Keratinocyte (primary cell): ENCODE measurements around the gene EMX2. TPM values are rescaled to one million over a fixed set of nuclear protein-coding genes. Genes with fewer than 3 reads are reported as not detected.

Experiments used
- DNase-seq: peaks from one replicate; pipeline ENCODE4 v3.0.0-alpha.2; 2011; ENCODE audit warnings: low read depth, missing footprints, low spot score
- FAIRE-seq: peaks from 2 replicates; lab custom pipeline; 2011; peaks lifted over from hg19 to GRCh38; lab: Jason Lieb, UNC
- H2AFZ ChIP-seq: 2 replicates; pipeline ENCODE4 v1.6.0; 2012; ENCODE audit warnings: low read length, control low read depth, inconsistent platforms; ENCODE audit not compliant: control insufficient read depth
- H3K27ac ChIP-seq: 2 replicates; pipeline ENCODE4 v1.5.1; 2011; ENCODE audit warnings: low read length; ENCODE audit not compliant: control insufficient read depth, insufficient read depth
- H3K27me3 ChIP-seq: 3 replicates; pipeline ENCODE4 v1.6.0; 2011; ENCODE audit warnings: low read length; ENCODE audit not compliant: control insufficient read depth, insufficient read depth; ENCODE audit errors: extremely low read depth
- H3K36me3 ChIP-seq, 2 experiments: 2 replicates in 1 of 2; 3 replicates in 1 of 2; pipeline ENCODE4 v1.5.1; 2011; ENCODE audit warnings: low read length in 2 of 2, mild to moderate bottlenecking in 1 of 2; ENCODE audit not compliant: control insufficient read depth in 2 of 2, insufficient read depth in 2 of 2; ENCODE audit errors: extremely low read depth in 1 of 2
- H3K4me1 ChIP-seq: 3 replicates; pipeline ENCODE4 v1.5.1; 2011; ENCODE audit warnings: low read length; ENCODE audit not compliant: control insufficient read depth, insufficient read depth; ENCODE audit errors: extremely low read depth
- H3K4me2 ChIP-seq: 3 replicates; pipeline ENCODE4 v1.6.0; 2011; ENCODE audit warnings: low read depth, low read length; ENCODE audit not compliant: control insufficient read depth, insufficient read depth; ENCODE audit errors: extremely low read depth
- H3K4me3 ChIP-seq, 3 experiments: fragments of 200-600 bp in 1 of 3; sonication (generic) in 1 of 3; 2 replicates in 2 of 3; 3 replicates in 1 of 3; pipeline ENCODE4 v1.5.1; 2011 to 2016; ENCODE audit warnings: low read length in 3 of 3, mild to moderate bottlenecking in 3 of 3, control low read depth in 2 of 3, inconsistent platforms in 1 of 3, low read depth in 1 of 3, mixed read lengths in 1 of 3, mixed run types in 1 of 3, moderate library complexity in 1 of 3; ENCODE audit not compliant: control insufficient read depth in 2 of 3, insufficient read depth in 2 of 3; ENCODE audit errors: extremely low read depth in 1 of 3
- H3K79me2 ChIP-seq: 2 replicates; pipeline ENCODE4 v1.6.0; 2012; ENCODE audit warnings: low read length; ENCODE audit not compliant: control insufficient read depth, insufficient read depth
- H3K9ac ChIP-seq: 3 replicates; pipeline ENCODE4 v1.6.0; 2011; ENCODE audit warnings: low read length; ENCODE audit not compliant: control insufficient read depth, insufficient read depth; ENCODE audit errors: extremely low read depth
- H3K9me1 ChIP-seq: 3 replicates; pipeline ENCODE4 v1.6.0; 2011; ENCODE audit warnings: low read length; ENCODE audit not compliant: control insufficient read depth, insufficient read depth; ENCODE audit errors: extremely low read depth
- H3K9me3 ChIP-seq: 2 replicates; pipeline ENCODE4 v1.5.1; 2012; ENCODE audit warnings: low read depth, low read length; ENCODE audit not compliant: control insufficient read depth
- H4K20me1 ChIP-seq: 3 replicates; pipeline ENCODE4 v1.6.0; 2011; ENCODE audit warnings: low read length; ENCODE audit not compliant: control insufficient read depth, insufficient read depth; ENCODE audit errors: extremely low read depth
- EZH2 ChIP-seq: IDR thresholded peaks from one replicate; pipeline ENCODE4 v1.6.1; 2012; ENCODE audit warnings: inconsistent platforms, mild to moderate bottlenecking, low read length, moderate library complexity
- dilution Hi-C: fragments of 300-500 bp; cut with MboI; formaldehyde crosslinking; loops from one replicate; pipeline ENCODE4 v1.7.0; 2020; ENCODE audit warnings: low sequenced_read_pairs; ENCODE audit not compliant: extremely low pct_ligation_motif_present
- polyA plus RNA-seq, 5 experiments: library from polyadenylated mRNA; depleted of rRNA in 3 of 5; stranded (reverse) in 3 of 5; stranded (forward) in 1 of 5; unstranded in 1 of 5; fragments of >200 nt; gene quantifications; 1 replicate in 1 of 5; 2 replicates in 3 of 5; 3 replicates in 1 of 5; pipeline versions ENCODE4 v1.2.1 to v1.2.3, GENCODE V29; 2011 to 2012; ENCODE audit warnings: missing spikeins in 2 of 5, low read depth in 1 of 5, low replicate concordance in 1 of 5
- TF ChIP-seq, protein P1 (sequence below), 3 experiments: IDR thresholded peaks in 1 of 3; conservative IDR thresholded peaks in 1 of 3; optimal IDR thresholded peaks in 1 of 3; 2 replicates in 2 of 3; 3 replicates in 1 of 3; pipeline versions ENCODE3 to v1.5.1; 2011; ENCODE audit warnings: low read length in 3 of 3, mild to moderate bottlenecking in 3 of 3, moderate library complexity in 2 of 3, control low read depth in 1 of 3, inconsistent platforms in 1 of 3; ENCODE audit not compliant: insufficient read depth in 2 of 3; ENCODE audit errors: extremely low read depth in 1 of 3

EMX2 gene
- polyA plus RNA-seq, 1 donor (not counting 4 experiments of a cell fraction or from before 2014, with no cell fraction given), result 2.8 TPM

DNA sequence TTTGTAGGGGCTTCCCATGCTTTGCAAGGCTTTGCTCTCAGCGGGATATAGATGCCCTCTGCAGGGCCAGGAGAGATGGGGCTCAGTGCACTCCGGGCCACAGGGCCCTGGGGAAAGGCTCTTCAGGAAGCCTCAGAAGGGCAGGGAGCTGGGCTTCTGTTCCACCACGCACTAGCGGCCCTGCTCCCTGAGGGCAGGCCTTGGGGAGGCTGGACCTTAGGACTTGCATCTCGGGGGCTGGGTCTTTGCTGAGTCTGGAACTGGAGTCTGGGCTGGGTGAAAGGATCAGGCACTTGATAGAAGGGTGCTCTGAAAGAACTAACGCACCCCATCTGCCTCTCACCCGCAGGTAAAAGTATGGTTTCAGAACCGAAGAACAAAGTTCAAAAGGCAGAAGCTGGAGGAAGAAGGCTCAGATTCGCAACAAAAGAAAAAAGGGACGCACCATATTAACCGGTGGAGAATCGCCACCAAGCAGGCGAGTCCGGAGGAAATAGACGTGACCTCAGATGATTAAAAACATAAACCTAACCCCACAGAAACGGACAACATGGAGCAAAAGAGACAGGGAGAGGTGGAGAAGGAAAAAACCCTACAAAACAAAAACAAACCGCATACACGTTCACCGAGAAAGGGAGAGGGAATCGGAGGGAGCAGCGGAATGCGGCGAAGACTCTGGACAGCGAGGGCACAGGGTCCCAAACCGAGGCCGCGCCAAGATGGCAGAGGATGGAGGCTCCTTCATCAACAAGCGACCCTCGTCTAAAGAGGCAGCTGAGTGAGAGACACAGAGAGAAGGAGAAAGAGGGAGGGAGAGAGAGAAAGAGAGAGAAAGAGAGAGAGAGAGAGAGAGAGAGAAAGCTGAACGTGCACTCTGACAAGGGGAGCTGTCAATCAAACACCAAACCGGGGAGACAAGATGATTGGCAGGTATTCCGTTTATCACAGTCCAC is 5.4 kb downstream of the EMX2 start:
- Histone ChIP-seq H3K4me1 (peaks cover 7% of the 10 kb centered on the region), H3K4me3 (no peak overlapping the region), H4K20me1 (no peaks in the 10 kb centered on the region), H3K27me3 (peaks cover 29% of the 10 kb centered on the region), H3K79me2 (no peaks in the 10 kb centered on the region), H3K9me3 (no peaks in the 10 kb centered on the region), H2AFZ (no peak overlapping the region), H3K36me3 (no peaks in the 10 kb centered on the region), H3K9me1 (no peaks in the 10 kb centered on the region), H3K4me2 (no peak overlapping the region), H3K9ac (no peak overlapping the region), H3K27ac (no peak overlapping the region)
- DNase-seq (no peak), FAIRE-seq (no peak)
- no peak for TF ChIP-seq EZH2
- TF ChIP-seq, protein P1, sequence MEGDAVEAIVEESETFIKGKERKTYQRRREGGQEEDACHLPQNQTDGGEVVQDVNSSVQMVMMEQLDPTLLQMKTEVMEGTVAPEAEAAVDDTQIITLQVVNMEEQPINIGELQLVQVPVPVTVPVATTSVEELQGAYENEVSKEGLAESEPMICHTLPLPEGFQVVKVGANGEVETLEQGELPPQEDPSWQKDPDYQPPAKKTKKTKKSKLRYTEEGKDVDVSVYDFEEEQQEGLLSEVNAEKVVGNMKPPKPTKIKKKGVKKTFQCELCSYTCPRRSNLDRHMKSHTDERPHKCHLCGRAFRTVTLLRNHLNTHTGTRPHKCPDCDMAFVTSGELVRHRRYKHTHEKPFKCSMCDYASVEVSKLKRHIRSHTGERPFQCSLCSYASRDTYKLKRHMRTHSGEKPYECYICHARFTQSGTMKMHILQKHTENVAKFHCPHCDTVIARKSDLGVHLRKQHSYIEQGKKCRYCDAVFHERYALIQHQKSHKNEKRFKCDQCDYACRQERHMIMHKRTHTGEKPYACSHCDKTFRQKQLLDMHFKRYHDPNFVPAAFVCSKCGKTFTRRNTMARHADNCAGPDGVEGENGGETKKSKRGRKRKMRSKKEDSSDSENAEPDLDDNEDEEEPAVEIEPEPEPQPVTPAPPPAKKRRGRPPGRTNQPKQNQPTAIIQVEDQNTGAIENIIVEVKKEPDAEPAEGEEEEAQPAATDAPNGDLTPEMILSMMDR (optimal IDR thresholded peaks at IDR 0.05 in 1 of 3, IDR thresholded peaks at IDR 0.05 in 1 of 3, conservative IDR thresholded peaks at IDR 0.05 in 1 of 3; ENCODE audit: extremely low read depth in 1 of 3, insufficient read depth in 2 of 3, low read length in 3 of 3), result no peak
- dilution Hi-C loops, result no loop called here

DNA sequence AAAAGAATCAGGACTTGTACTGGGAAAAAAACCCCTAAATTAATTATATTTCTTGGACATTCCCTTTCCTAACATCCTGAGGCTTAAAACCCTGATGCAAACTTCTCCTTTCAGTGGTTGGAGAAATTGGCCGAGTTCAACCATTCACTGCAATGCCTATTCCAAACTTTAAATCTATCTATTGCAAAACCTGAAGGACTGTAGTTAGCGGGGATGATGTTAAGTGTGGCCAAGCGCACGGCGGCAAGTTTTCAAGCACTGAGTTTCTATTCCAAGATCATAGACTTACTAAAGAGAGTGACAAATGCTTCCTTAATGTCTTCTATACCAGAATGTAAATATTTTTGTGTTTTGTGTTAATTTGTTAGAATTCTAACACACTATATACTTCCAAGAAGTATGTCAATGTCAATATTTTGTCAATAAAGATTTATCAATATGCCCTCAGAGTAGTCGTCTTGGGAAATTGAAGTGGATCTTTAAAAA is 6.6 kb downstream of the EMX2 start:
- no peak for FAIRE-seq
- peaks cover 40% of the 10 kb centered on the region for H3K27me3 ChIP-seq

More for the DNA sequence above, 6.6 kb downstream of the EMX2 start:
- no peak for DNase-seq
- H4K20me1 ChIP-seq, result no peaks in the 10 kb centered on the region
- peaks cover 7% of the 10 kb centered on the region for H3K4me1 ChIP-seq
- H3K9me3 ChIP-seq, result no peaks in the 10 kb centered on the region
- no peak overlapping the region for H3K4me2 ChIP-seq
- no peak for TF ChIP-seq EZH2
- TF ChIP-seq, protein P1 (optimal IDR thresholded peaks at IDR 0.05 in 1 of 3, IDR thresholded peaks at IDR 0.05 in 1 of 3, conservative IDR thresholded peaks at IDR 0.05 in 1 of 3; ENCODE audit: extremely low read depth in 1 of 3, insufficient read depth in 2 of 3, low read length in 3 of 3), result no peak
- no peak overlapping the region for H3K9ac ChIP-seq
- dilution Hi-C loops, result no loop called here
- H3K9me1 ChIP-seq, result no peaks in the 10 kb centered on the region
- H3K36me3 ChIP-seq, result no peaks in the 10 kb centered on the region
- no peak overlapping the region for H2AFZ ChIP-seq
- no peaks in the 10 kb centered on the region for H3K79me2 ChIP-seq
- no peak overlapping the region for H3K4me3 ChIP-seq
- H3K27ac ChIP-seq, result no peak overlapping the region
